Subcutaneous abdominal adipose tissue (tissue), 5 donors: Measurements from ENCODE around the gene ATP2B1.

Source experiments
- H3K27ac ChIP-seq: one replicate; pipeline ENCODE4 v1.7.0; 2013; ENCODE audit warnings: low read depth, mild to moderate bottlenecking, inconsistent platforms, low read length, moderate library complexity
- H3K27me3 ChIP-seq, 5 donors: one replicate each; pipeline ENCODE4 v1.7.0; 2013; ENCODE audit warnings: low read length in 5 of 5, inconsistent platforms in 1 of 5; ENCODE audit not compliant: control insufficient read depth in 5 of 5, insufficient read depth in 4 of 5
- H3K36me3 ChIP-seq, 5 donors: one replicate each; pipeline ENCODE4 v1.7.0; 2013; ENCODE audit warnings: low read length in 5 of 5; ENCODE audit not compliant: control insufficient read depth in 5 of 5, insufficient read depth in 5 of 5
- H3K4me1 ChIP-seq, 5 donors: one replicate each; pipeline ENCODE4 v1.7.0; 2013; ENCODE audit warnings: low read length in 5 of 5, mild to moderate bottlenecking in 3 of 5, moderate library complexity in 1 of 5; ENCODE audit not compliant: control insufficient read depth in 5 of 5, insufficient read depth in 5 of 5
- H3K4me3 ChIP-seq, 5 donors: one replicate each; pipeline ENCODE4 v1.7.0; 2013; ENCODE audit warnings: low read length in 5 of 5, low read depth in 1 of 5
- H3K9ac ChIP-seq, 5 donors: one replicate each; pipeline ENCODE4 v1.7.0; 2013; ENCODE audit warnings: low read length in 5 of 5, mild to moderate bottlenecking in 4 of 5, moderate library complexity in 3 of 5
- H3K9me3 ChIP-seq, 5 donors: one replicate each; pipeline ENCODE4 v1.7.0; 2013; ENCODE audit warnings: low read length in 5 of 5; ENCODE audit not compliant: control insufficient read depth in 5 of 5
- donor health status: healthy.
- donor health status: healthy.
- donor health status: healthy.
- donor health status: healthy.
- donor health status: healthy.

Gene ATP2B1

DNA sequence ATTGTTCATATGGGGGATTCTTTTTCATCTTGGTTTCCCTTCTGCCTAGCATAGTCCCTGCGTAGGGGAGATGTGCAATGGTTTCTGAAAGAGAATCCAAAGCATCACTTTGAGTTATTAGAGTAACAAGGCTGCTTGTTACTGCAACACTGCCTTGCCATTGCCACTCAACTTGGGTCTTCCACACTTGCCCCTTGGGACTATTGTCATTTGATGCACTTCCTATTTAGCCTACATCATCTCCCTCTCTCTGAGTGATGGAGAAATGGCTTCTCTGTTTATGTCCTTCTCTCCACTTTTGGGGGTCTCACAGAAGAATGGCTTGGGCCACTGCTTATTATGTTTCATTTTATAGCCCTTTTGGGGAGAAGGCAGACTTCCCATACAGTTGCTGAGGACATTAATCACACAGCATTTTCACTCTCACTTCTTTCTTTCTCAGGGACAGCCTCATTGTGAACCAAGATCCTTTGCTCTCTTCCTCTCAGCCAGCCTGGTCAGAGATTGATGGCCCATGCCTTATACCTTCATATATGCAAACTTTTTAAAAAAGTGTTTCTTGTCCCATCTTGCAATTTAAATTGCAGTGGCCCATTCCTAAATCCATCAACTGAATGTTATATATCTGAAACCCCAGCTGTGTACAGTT, 131.9 kb downstream of the ATP2B1 start:
- no peak overlapping the region for H3K4me3 ChIP-seq
- no peaks in the 10 kb centered on the region for H3K9me3 ChIP-seq
- H3K27ac ChIP-seq = no peak overlapping the region
- no peaks in the 10 kb centered on the region for H3K27me3 ChIP-seq
- no peaks in the 10 kb centered on the region for H3K36me3 ChIP-seq
- H3K4me1 ChIP-seq = peaks cover 0 to 7% (median 4%) of the 10 kb centered on the region in 5 donors
- no peak overlapping the region for H3K9ac ChIP-seq

DNA sequence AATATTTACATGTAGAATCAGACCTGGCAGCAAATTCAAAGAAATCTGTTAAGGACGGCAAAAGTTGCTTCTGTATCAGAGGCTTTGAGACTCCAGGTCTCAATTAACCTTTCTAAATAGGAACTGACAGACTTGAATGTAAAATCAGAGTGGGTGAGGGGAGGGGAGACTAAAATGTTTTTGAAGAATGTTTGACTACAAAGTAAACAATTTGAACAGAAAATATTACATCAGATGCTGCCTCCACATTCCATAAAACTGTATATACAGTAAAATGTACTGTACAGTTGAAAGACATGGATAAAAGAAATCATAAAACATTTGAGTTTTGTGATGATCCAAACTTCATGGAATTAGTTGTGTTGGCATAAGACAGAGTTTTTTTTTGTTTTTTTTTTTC, 133.3 kb downstream of the ATP2B1 start:
- Histone ChIP-seq H3K36me3 (no peaks in the 10 kb centered on the region), H3K4me3 (no peak overlapping the region), H3K27ac (no peak overlapping the region), H3K27me3 (no peaks in the 10 kb centered on the region), H3K9ac (no peak overlapping the region), H3K4me1 (peaks cover 0 to 7% (median 5%) of the 10 kb centered on the region in 5 donors), H3K9me3 (no peaks in the 10 kb centered on the region)

DNA sequence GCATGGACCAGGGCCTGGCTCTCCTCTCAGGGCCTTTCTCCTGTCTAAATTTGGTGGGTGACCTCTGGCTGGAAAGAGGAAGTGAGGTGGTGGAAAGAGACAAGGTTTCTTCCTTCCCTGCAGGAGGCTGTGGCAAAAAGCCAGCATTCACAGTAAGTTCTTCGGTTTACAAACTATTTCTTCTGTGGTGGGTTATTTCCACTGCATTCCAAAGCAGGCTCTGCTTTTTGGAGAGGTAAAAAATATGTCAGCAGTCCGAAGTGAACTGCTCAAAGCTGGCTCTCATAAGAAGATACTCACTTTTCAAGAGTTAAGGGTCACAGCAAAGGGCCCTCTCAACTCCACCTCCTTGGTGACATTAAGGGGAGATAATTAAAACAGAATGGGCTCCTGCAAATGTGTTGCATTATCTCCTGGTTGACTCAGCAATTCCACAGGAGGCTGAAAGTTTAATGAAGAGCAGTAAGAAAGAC, 133.9 kb downstream of the ATP2B1 start:
- no peaks in the 10 kb centered on the region for H3K27me3 ChIP-seq
- no peak overlapping the region for H3K27ac ChIP-seq
- peaks cover 0 to 7% (median 5%) of the 10 kb centered on the region in 5 donors for H3K4me1 ChIP-seq
- H3K36me3 ChIP-seq = no peaks in the 10 kb centered on the region
- H3K4me3 ChIP-seq = no peak overlapping the region
- no peaks in the 10 kb centered on the region for H3K9me3 ChIP-seq
- H3K9ac ChIP-seq = no peak overlapping the region

DNA sequence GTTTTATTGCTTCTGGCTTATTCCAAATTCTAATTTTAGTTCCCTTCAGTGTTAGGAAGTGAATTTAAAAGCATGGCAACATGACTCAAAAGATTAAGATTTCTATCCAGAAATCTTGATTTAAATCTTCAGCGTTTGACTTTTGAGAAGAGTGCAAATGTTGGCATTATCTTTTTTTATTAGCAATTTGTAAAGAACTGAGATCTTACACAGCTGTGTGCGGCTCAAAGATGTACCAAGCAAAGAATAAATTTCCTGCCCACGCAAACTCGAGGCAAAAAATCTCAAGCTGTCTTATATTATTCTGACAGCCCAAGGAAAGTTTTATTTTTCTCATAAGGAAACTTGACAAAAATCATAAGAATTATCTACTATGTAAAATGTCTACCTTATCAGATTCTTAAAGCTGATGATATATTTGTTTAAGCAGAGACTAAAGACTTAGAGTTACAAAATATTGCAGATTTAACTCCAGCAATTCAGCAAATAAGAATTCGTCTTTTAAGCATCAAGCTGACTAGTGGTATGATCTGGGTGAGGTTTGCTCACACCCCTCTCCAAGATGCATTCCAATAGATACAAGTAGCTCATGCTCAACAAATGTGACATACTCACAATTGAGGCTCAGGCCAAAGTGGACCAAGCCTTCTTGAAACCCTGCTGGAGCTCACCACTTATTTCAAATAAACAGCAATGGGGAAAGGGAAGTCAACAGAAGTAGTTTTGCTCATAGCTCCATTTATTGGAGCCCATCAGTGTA, 135.4 kb downstream of the ATP2B1 start:
- H3K9me3 ChIP-seq = no peaks in the 10 kb centered on the region
- H3K27ac ChIP-seq = no peak overlapping the region

DNA sequence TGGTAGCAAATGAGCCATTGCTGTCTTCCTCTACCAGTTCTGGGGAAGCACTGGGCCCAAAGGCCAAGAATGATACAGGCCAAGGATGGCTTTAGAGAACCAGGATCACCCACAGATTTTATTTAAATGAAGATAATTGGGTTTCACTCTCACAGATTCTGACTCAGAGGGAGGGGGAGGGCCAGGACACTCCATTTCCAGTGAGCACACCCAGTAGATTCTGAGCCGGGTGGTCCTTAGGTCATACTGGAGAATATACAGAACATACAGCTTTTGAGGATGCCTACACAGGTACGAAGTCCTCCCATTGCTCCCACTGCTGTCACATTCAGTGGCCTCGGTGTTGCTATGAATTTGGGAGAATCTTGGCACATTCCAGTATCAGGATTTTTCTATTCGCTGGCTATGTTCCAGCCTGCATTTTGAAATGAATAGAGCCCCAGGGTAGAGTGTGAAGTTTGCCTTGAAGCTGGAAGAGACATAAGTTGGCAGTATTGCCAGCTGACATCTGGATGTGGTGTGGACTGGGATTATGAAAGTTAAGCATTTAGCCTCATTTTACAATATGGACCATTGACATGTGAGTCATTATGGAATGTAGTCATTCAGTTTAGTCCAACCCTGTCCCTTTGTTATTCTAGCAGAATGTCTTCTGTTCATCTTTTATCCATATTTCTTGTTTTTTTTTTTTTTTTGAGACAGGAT, 137.0 kb downstream of the ATP2B1 start:
- H3K9me3 ChIP-seq = no peaks in the 10 kb centered on the region
- H3K4me3 ChIP-seq = no peak overlapping the region
- H3K9ac ChIP-seq = no peak overlapping the region
- H3K27ac ChIP-seq = no peak overlapping the region
- H3K27me3 ChIP-seq = no peaks in the 10 kb centered on the region
- H3K4me1 ChIP-seq = peaks cover 0 to 7% (median 5%) of the 10 kb centered on the region in 5 donors
- H3K36me3 ChIP-seq = no peaks in the 10 kb centered on the region

More for the DNA sequence above, 135.4 kb downstream of the ATP2B1 start:
- Histone ChIP-seq H3K36me3 (no peaks in the 10 kb centered on the region), H3K9ac (no peak overlapping the region), H3K4me3 (no peak overlapping the region), H3K4me1 (peaks cover 0 to 7% (median 5%) of the 10 kb centered on the region in 5 donors), H3K27me3 (no peaks in the 10 kb centered on the region)

DNA sequence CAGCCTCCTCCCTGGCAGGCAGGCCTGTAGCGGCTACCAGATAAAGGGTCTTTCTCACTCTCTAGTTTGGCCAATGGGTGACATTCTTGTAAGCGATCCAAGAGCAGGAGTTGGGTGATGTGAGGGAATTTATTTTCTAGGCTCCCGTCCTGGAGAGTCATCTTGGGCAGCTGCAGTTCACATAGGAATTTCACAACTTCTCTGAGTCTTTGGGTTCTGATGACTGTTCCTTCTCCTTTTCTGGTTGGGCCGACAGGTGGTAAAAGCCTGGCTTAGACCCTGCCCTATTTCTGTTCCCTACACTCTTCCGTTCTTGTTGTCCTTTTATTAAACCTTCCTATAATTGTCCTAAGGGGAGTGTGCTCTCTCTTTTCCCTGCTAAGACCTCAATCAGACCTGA, 140.2 kb downstream of the ATP2B1 start:
- H3K9me3 ChIP-seq = no peaks in the 10 kb centered on the region

DNA sequence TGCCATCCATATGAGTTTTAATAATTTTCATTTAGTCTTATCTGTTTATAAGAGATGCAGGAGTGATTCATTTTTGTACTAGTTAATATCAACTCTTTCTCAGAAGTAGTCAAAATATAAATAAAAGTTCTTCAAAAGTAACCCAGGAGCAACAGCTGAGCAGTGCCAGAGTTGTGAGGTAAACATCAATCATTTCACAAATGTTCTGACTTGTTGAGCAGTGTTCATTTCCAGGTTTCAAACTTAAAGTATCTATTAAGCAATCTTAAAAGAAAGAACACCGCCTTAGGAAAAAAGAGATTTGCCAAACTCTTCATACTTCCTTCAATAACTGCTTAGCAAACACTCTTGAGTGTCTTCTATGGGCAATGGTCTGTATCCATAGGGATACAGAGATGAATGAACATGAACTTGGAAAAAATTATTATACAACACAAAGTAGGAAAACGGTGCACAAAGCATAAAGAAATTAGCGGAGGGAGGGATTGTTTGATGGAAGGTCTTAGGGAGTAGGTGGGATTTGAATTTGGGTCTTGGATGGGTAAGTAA, 140.9 kb downstream of the ATP2B1 start:
- H3K27ac ChIP-seq = no peak overlapping the region
- no peaks in the 10 kb centered on the region for H3K27me3 ChIP-seq
- H3K36me3 ChIP-seq = no peaks in the 10 kb centered on the region
- no peak overlapping the region for H3K4me3 ChIP-seq
- no peaks in the 10 kb centered on the region for H3K9me3 ChIP-seq
- peaks cover 0 to 5% (median 0%) of the 10 kb centered on the region in 5 donors for H3K4me1 ChIP-seq
- H3K9ac ChIP-seq = no peak overlapping the region

More for the DNA sequence above, 140.2 kb downstream of the ATP2B1 start:
- H3K27me3 ChIP-seq = no peaks in the 10 kb centered on the region
- H3K36me3 ChIP-seq = no peaks in the 10 kb centered on the region
- H3K9ac ChIP-seq = no peak overlapping the region
- no peak overlapping the region for H3K27ac ChIP-seq
- peaks cover 0 to 5% (median 0%) of the 10 kb centered on the region in 5 donors for H3K4me1 ChIP-seq
- H3K4me3 ChIP-seq = no peak overlapping the region

DNA sequence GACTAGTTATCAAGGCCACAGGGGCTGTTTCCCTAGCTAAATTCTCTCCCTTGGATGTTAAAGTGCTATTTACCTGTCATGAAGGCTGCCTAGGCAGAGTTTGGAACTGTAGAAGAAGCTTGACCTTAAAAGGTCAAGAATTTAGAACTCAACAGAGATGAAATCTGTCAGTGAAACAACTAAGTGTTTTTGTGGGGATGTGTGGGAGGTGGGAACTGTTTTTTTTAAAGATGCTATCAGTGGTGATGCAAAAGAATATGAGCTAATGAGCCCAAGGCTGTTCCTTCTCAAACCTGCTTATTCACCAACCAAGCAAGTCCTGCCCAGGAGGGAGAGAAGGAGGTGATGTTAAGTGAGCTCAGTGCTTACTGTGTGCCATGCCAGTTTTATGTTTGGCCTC, 142.0 kb downstream of the ATP2B1 start:
- H3K4me3 ChIP-seq = no peak overlapping the region

DNA sequence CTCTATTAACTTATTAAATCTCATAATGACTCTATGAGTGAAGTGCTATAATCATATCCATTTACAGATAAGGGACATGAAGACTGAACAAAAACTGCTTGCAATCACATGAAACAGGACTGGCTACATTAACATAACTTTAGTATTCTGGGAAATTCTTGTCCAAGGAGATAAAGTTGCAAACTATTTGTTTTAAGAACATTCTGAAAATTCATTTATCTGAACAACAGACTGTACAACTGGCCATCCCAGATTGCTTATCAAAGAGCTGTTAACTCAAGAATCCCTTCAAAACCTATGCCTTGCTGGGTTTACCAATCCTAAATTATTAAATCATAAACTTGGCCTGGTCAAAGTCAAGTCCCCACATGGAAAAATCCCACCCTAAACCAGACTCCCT, 143.6 kb downstream of the ATP2B1 start:
- H3K36me3 ChIP-seq = no peaks in the 10 kb centered on the region
- peaks cover 0 to 5% (median 0%) of the 10 kb centered on the region in 5 donors for H3K4me1 ChIP-seq
- H3K9me3 ChIP-seq = no peaks in the 10 kb centered on the region
- H3K27me3 ChIP-seq = no peaks in the 10 kb centered on the region
- H3K27ac ChIP-seq = no peak overlapping the region
- H3K9ac ChIP-seq = no peak overlapping the region
- no peak overlapping the region for H3K4me3 ChIP-seq

More for the DNA sequence above, 142.0 kb downstream of the ATP2B1 start:
- peaks cover 0 to 5% (median 0%) of the 10 kb centered on the region in 5 donors for H3K4me1 ChIP-seq
- H3K27ac ChIP-seq = no peak overlapping the region
- H3K36me3 ChIP-seq = no peaks in the 10 kb centered on the region
- no peak overlapping the region for H3K9ac ChIP-seq
- H3K27me3 ChIP-seq = no peaks in the 10 kb centered on the region
- H3K9me3 ChIP-seq = no peaks in the 10 kb centered on the region
